Ovary (tissue), 3 donors: ENCODE results near the gene PPP2R2B.

ENCODE experiments used
- EP300 ChIP-seq: sonication (generic); formaldehyde crosslinking; IDR thresholded peaks from one replicate; pipeline ENCODE4 v1.6.1; 2017; ENCODE audit warnings: antibody characterized with exemption
- POLR2A ChIP-seq: fragments of 450-650 bp; IDR thresholded peaks from one replicate; pipeline ENCODE4 v1.6.1; 2017; ENCODE audit warnings: antibody characterized with exemption, mild to moderate bottlenecking, moderate library complexity
- TF ChIP-seq, protein P1 (sequence below), 3 donors: fragments of 450-650 bp in 2 of 3; fragments of 200-600 bp in 1 of 3; IDR thresholded peaks; one replicate each; pipeline versions ENCODE4 v1.5.1 to v1.8.0; 2016 to 2022; ENCODE audit warnings: antibody characterized with exemption in 3 of 3, mild to moderate bottlenecking in 1 of 3
- donor health status: DM: no; HTN: no; CAD: no.

DNA sequence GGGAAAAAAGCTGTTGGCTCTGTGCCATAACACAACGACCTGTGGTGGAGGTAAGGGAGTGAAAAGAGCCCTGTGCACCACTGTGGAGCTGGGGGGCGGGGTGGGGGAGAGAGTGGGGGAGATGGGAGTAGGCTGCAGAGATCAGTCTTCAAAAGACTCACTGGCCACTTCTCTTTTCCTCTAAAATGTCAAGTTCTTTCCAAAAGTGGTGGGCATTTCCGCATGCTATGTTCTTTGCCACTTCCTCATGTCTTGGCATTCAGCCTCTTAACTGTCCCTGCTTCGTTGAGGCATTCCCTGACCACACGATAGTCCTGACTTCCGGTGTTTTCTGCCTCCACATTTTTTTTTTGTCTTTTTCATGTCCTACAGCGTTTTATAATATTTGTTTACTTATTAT, 2.4 kb upstream of the PPP2R2B start:
- TF ChIP-seq, protein P1, sequence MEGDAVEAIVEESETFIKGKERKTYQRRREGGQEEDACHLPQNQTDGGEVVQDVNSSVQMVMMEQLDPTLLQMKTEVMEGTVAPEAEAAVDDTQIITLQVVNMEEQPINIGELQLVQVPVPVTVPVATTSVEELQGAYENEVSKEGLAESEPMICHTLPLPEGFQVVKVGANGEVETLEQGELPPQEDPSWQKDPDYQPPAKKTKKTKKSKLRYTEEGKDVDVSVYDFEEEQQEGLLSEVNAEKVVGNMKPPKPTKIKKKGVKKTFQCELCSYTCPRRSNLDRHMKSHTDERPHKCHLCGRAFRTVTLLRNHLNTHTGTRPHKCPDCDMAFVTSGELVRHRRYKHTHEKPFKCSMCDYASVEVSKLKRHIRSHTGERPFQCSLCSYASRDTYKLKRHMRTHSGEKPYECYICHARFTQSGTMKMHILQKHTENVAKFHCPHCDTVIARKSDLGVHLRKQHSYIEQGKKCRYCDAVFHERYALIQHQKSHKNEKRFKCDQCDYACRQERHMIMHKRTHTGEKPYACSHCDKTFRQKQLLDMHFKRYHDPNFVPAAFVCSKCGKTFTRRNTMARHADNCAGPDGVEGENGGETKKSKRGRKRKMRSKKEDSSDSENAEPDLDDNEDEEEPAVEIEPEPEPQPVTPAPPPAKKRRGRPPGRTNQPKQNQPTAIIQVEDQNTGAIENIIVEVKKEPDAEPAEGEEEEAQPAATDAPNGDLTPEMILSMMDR (IDR thresholded peaks at IDR 0.05), result no peak
- TF ChIP-seq EP300, result no peak
- no peak for TF ChIP-seq POLR2A
